NCI-H2227 (cell line): ENCODE data around the gene VMA21.
A peak's percentile ranks its signal among the peaks of the same experiment; 100 is the strongest.

Experiments used
- DNase-seq: peaks from one replicate; lab custom pipeline; 2025; ENCODE audit not compliant: unreplicated experiment; lab: John Stamatoyannopoulos, UW

Gene VMA21, protein sequence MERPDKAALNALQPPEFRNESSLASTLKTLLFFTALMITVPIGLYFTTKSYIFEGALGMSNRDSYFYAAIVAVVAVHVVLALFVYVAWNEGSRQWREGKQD

DNA sequence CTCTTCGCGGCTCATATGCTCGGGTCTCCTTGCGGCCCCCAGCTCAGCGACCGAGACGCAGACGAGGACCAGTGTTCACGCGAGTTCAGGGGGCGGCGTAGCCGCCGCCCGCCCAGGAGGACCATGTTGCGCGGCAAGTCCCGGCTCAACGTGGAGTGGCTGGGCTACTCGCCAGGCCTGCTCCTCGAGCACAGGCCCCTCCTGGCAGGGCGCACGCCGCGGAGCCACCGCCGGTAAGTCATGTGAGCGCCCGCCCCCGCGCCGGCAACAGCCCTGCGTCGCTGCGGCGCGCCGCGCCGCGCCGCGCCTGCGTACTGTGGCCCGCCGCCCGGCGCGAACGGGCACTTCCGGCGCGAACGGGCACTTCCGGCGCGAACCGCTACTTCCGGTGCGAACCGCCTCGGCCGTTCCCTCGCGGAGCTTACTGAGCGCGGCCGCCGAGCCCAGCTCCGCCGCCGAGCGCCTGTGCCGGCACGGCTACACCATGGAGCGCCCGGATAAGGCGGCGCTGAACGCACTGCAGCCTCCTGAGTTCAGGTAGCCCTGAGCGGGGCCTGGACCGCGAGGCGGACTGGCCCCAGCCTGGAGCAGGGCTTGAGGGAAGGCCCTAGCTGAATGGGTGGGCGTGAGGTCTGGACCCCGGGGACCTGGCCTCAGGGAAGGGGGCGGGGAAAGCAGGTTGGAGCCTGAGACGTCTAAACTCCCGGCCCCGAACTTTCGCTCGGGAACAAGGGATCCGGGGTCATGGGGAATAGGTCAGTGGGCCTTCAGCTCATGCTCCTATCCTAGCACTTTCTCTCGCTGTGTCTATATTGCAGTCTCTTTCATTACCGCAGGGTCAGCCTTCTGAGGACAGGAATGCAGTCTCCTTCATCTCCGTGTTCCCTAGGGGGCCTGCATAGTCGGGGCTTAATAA is at the start of gene VMA21:
VMA21 (plus strand) TSS at position 382 of the 916 bp plus-strand sequence; CDS start at position 485, 103 bp downstream.
- DNase-seq: peak; percentile 91

DNA sequence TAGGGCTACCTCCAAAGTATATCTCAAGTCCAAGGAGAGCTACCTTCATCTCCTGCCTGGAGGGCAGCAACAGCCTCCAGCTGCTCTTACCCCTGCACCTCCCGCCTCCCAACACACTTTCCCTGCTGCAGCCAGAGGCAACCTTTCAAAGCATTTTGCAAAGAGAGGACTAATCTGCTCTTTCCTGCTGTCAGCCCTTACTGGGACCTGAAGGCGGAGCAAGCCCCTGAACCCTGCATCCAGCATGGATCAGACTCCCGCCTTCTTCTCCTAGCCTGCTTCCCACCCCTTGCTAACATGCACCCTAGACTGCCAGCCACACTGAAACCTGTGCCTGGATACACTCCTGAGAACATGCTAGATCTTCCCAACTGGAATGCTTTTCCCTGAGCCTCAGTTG is 37.7 kb upstream of the VMA21 start:
- no peak for DNase-seq

DNA sequence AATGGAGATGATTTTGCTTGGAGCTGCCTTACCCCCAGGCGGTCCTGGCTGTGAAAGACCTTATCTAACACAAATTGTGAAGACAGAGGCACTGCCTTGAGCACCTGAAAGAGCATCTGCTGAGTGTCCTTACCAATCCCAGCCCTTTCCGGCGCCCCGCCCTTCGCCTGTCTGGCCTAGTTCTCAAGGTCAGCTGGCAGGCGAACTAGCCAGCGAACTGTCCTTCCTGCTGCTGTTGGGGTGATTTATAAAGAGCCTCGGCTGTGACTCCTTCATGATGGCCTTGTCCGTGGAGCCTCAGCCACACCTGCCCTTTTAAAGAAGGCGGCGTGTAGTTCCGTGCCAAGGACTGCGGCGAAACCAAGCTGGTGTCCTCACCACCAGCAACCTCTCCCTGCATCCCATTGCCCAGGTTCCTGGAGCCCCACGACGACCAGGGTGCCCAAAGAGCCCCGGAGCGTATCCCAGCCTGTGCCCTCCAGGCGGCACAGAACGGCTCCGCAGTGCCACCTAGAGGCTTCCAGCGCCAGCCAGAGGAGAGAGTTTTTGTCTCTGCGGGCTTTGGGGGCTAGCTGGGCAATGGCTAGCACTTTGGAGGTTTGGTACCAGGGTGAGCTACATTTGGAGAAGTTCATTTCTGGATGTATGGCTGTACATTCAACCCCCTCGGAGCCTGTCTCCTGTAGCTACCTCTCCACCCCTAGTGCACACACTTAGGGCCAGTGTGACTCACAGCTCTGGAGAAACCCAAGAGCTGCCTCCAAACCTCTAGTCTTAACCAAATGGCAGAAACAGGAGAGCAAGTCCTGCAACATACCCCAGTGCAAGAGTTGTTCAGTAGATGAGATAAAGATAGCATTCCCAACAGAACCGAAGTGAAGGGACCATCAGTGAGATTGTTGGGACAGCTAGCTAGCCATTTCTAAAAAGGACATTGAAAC is 36.8 kb upstream of the VMA21 start:
- peak; percentile 36 for DNase-seq

DNA sequence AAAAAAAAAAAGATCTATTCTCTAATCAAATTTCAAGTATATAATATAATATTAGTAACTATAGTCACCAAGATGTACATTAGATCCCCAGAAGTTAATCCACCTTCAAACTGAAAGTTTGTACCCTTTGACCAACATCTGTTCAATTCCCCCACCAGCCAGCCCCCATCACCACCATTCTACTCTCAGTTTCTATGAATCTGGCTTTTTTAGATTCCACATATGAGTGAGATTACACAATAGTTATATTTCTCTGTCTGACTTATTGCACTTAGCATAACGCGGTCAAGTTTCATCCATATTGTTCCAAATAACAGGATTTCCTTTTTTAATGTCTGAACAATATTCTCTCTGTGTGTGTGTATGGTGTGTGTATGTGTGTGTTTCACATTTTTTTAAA is 33.7 kb upstream of the VMA21 start:
- DNase-seq: no peak

DNA sequence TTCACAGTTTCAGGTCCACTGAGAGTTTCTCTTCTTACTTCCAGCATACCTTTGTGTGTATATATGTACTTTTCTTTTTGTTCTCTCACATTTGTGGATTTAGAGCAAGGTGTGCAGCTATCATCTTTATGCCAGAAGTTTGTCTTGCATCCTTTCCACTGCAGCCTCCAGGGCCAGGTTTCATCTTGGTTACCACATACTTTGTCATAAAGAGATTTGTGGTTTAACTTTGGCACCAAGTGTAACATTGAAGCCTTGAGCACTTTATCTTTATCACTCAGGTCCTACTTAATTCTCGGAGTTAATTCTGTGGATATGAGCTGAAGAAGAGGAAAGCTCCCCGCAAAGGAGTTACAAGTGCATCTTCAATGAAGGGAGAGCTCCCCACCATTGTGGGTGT is 31.4 kb upstream of the VMA21 start:
- DNase-seq: no peak

DNA sequence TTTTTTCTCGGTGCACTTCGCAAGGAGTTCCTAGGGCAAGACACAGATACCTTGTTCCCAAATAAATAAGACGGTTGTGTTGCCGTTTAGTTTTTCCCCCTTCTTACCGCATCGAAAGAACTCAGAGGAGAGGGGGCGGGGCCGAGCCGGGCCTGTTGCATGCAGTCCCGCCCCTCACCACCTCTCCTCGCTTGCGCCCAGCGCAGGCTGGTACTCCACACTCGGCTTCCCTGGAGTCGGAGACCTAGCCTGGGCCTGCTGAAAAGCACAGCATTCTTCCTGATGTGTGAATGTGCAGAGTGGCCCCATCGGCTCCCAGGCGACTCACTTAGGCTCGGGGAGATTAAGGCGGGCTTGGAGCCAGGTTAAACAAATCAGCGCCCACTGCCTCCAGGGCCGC is 26.1 kb upstream of the VMA21 start:
- peak; percentile 27 for DNase-seq

DNA sequence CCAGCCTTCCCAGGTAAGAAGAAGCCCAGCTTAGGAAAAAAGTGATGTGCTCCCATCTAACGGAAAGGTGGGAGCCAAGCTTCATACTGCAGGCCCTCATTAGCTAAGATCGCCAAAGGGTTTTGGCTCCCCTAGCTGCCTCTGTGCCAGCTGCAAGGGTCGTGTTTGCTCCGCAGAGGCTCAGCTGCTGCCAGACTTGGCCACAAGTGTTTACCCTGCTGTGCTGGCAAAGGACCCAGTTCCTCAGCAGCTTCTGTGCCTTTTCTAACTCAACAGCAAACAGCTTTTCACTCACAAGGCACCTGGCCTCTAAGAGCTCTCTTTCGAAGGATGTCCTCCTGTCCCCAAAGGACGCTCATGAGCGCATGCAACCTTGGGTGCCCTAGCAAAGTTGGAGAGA is 12.2 kb upstream of the VMA21 start:
- no peak for DNase-seq

DNA sequence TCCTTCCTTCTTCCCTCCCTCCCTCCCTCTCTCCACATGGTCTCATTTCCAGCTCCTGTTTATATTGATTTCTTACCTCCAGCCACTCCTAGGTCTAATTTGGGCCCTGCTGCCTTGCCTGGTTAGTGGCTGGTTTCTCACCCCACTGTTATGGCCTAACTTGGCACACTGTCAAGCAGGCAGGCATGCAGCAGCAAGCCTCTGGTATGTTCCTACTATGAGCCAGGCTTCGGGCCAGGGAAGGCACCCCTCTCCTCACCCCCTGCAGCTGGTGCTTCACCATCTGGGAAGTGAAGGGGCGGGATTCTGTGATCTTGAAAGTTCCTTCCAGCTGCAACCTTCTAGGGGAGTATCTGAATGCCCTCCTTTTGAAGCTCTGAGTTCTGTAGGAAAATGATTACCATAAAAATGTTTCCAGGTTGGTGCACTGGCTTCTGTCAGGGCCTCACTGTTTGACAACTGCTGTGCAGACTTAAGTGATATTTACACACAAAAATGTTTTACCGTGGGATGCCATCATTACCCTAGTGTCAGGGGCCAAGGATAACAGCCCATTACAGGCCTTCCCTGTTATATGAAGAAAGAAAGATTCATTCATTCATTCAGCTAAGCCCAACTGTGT is 10.1 kb upstream of the VMA21 start:
- DNase-seq: no peak

DNA sequence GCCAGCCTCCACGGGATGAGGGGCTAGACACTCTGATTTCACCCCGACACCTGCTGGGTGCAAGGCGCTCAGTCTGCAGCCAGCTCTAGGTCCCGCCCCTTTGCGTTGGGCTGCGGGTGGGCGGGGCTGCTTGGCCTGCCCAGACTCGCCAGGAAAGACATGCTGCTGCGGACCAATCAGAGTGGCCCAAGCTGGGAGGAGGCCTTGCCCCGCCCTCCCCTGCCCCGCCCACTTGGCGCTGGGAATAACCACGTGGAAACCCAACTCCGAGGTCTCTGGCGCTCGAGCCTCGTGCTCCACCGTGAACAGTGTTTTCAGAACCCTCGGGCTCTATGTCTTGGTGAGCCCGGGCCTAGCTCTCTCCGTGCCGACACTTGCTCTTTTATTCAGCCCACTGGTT is 5.3 kb upstream of the VMA21 start:
- DNase-seq: no peak

DNA sequence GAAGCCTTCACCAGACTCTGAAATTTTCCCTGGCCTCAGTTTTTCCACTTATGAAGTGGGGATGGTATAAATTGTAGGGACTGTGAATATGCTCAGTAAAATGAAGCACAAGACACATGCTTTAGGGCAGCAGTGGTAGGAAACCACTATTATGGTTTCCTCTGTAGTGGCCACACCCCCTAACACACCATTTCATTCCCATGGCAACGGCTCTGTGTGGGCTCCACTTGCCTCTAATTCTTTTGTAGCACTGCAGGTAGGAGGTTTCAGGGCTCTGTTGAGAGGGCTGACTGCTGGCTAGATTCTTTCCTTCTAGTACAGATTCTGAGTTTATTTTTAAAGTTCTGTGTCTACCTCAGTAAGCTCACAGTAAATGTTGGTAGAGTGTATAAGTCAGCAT is 3.5 kb upstream of the VMA21 start:
- peak; percentile 67 for DNase-seq

DNA sequence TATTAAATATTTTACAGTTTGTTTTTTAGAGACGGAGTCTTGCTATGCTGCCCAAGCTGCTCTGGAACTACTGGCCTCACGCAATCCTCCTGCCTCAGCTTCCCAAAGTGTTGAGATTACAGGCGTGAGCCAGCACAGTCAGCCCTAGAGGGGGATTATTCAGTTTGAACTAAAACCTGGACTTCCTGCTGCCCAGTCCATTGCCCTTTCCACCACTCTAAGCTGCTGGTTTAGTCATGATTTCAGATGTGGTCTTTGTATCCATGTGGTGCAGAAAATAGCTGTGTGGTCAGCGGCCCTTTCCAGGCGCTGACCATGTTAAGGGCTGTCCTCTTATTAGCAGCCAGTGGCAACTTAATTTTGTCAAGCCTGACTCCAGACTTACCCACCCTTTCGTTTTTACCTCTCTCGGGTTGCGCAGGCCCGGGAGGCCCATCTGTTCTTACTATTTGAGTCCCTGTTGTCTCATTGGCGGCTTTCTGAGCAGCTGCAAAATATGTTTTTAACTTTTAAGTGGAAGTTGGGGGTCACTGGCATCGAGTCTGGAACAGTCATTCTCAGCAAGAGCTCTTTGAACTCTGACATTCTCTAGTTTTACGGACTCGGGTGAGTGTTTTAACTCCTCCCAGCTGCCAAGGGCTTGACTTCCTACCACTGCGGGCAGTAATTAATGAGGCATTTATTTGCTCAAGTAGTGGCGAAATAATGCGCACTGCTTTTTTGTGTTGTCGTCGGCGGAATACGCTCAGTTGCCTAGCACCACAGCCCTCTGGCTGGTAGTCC is 773 bp upstream of the VMA21 start:
- peak; percentile 41 for DNase-seq

DNA sequence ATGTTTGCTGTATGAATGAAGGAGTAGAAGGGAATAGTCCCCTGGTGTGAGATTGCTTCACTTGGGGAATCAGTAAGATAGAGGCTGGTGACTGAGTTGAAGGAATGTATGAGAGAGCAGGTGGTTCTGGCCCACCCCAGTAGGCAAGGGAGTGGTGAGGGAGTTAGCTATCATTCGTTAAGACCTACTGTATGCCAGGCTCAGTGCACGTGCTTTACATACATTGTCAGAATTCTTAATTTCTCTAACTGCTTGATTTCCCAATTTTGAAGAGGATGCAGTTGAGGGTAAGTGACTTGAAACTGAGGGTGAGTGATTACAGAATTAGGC is 700 bp downstream of the VMA21 start:
- DNase-seq: no peak

DNA sequence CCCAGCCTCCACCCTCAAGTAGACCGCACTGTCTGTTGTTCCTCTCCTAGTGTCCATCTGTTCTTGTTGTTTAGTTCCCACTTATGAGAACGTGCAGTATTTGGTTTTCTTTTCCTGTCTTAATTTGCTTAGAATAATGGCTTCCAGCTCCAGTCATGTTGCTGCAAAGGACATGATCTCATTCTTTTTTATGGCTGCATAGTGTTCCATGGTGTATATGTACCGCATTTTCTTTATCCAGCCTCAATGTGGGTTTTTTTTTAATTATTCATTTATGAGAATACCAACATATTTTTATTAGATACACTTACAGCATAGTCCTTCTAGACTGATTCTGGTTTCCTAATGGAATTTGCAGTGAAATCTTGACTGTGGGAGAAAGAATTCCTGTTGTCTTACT is 1.3 kb downstream of the VMA21 start:
- no peak for DNase-seq

DNA sequence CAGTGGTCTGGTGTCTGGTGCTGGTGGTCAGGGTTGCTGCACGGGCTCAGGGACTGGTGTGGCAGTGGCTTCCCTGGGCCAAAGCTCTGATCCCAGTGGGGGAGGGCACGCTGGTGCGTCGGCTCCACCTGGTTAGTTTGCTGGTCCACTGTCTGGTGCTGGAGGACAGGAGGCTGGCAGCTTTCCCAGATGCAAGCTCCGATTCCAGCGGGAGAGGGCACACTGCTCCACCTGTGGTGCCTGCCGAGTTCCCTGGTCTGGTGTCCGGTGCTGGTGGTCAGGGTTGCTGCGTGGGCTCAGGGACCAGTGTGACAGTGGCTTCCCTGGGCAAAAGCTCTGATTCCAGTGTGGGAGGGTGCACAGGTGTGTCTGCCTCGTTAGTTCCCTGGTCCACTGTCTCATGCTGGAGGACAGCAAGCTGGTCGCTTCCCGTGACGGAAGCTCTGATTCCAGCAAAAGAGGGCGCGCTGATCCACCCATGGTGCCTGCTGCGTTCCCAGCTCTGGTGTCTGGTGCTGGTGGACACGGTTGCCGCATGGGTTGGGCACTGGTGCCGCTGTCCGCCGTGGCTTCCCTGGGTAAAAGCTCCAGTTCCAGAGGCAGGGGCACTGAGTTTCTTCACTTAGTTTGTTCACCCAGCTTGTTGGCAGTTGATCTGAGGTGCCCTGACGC is 5.8 kb downstream of the VMA21 start:
- peak; percentile 26 for DNase-seq

DNA sequence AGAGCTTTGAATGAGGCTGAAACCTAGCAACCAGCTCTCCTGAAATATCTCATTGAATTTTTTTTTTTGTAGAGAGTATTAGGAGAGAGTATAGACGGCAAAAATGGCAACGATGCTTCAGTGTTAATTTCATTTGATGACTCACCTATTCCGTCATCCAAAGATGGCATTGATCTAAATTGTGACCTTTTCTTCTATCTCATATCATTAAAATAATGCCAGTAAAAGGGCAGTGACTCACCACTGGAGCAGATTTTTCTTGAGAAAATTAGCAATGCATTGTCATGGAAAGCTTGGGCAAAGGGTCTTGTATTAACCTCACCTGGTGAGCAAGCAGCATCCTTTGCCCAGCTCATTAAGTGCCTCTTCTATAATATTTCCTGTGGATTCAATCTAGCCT is 19.6 kb downstream of the VMA21 start:
- no peak for DNase-seq

DNA sequence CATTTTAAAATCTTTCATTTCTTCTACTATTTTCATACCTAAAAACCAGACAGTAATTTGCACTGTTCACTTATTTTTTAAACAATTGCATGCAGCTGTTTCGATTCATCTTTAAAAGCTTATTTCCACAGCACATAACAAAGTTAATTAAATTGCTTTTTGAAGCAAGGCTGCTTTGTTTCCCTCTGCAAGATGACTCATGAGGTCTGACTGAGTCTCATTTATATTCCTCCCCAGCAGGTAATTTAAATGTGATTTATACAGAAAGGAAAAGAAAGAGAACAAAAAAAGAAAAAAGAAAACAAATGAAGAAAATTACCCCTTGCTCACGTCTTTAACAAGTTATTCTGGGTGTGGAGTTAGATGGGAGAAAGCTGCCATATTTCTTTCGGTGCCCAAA is 22.8 kb downstream of the VMA21 start:
- no peak for DNase-seq

DNA sequence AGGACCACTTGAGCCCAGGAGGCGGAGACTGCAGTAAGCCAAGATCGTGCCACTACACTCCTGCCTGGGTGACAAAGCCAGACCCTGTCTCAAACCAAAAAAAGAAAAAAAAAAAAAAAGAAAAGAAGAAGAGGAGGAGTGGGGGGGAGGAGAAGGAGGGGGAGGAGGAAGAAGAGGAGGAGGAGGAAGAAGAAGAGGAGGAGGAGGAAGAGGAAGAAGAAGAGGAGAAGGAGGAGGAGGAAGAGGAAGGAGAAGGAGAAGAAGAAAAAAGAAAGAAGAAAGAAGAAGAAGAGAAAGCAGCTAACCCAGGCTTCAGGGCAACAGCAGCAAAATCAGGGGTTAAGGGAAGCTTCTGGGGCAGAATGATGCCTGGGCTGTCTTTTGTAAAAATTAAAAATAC is 27.5 kb downstream of the VMA21 start:
- DNase-seq: no peak

DNA sequence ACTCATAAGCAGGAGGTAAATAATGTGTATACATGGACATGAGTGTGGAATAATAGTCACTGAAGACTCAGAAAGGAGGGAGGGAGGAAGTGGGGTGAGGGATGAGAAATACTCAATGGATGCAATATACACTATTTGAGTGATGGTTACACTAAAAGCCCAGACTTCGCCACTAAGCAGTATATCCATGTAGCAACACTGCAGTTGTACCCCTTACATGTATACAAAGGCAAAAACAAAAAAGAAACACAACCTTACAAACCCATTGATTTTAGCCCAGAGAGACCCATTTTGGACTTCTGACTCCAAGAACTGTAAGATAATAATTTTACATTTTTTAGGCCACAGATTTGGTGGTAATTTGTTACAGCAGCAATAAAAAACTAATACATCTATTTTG is 51.5 kb downstream of the VMA21 start:
- no peak for DNase-seq

DNA sequence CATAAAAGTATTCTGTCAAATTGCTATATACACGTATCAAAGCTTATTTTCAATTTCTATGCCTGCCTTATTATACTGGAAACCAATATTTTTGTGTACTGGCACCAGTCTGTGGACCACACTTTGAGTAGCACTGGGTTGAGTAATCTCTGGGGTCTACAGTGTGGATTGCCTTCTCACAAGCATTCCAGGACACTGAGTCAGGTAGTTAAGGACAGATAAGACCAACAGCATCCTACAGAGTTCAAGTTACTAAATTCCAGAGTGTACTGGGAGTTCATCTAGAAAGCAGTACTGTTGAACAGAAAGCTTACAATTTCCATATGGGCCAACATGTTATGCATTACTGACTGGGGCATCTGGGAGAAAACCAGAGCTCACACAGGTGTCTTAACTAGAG is 61.8 kb downstream of the VMA21 start:
- DNase-seq: no peak
